NT2/D1 (cell line): Measurements from ENCODE around the gene LRP5.

Source experiments
- SUZ12 ChIP-seq: IDR thresholded peaks from 2 replicates; pipeline ENCODE4 v1.6.1; 2011; ENCODE audit not compliant: insufficient read length, insufficient read depth; ENCODE audit errors: extremely low read depth
- YY1 ChIP-seq: IDR thresholded peaks from 2 replicates; pipeline ENCODE4 v1.6.1; 2011; ENCODE audit not compliant: insufficient read length, insufficient read depth

GRCh38 chr11:68264741-68265540 is 47.5 kb upstream of the LRP5 start:
- TF ChIP-seq YY1: no peak
- no peak for TF ChIP-seq SUZ12
